LNCAP (cell line): ENCODE data around the gene IER5.

Experiments
- TF ChIP-seq, protein P1 (sequence below): fragments of 450-650 bp; IDR thresholded peaks from 2 replicates; pipeline ENCODE4 v1.5.1; 2017; ENCODE audit warnings: mild to moderate bottlenecking

Gene IER5

DNA sequence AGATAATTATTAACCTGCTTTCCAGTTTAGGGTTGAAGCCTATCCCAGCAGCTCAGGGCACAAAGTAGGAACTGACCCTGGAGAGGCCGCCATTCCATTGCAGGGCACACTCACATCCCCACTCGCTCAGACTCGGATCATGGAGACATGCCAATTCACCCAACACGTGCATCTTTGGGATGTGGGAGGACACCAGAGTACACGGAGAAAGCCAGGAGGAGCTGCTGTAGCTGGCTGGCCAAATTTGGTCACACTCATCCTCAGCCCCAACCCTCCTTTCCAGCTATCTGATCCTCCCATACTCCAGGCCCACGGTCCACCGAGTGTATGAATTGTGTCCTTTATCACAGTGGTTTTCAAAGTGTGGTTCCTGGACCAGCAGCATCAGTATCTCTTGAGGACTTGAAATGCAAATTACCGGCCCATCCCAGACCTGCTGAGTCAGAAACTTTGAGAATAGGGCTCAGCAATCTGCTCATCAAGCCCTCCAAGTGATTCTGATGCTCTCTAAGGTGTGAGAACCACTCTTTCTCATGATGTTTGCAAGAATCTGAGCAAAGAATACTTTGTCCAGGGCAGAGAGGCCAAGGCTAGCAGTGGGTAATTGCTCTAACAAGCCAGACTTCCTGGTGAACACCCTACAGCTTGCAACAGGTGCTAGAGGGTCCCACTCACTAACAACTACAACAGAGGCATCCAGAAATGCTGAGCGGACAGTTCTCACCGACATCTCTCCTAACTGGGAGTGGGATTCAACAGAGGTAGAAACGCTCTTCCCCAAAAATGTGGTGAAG lies 26.3 kb downstream of the IER5 start:
- TF ChIP-seq, protein P1, sequence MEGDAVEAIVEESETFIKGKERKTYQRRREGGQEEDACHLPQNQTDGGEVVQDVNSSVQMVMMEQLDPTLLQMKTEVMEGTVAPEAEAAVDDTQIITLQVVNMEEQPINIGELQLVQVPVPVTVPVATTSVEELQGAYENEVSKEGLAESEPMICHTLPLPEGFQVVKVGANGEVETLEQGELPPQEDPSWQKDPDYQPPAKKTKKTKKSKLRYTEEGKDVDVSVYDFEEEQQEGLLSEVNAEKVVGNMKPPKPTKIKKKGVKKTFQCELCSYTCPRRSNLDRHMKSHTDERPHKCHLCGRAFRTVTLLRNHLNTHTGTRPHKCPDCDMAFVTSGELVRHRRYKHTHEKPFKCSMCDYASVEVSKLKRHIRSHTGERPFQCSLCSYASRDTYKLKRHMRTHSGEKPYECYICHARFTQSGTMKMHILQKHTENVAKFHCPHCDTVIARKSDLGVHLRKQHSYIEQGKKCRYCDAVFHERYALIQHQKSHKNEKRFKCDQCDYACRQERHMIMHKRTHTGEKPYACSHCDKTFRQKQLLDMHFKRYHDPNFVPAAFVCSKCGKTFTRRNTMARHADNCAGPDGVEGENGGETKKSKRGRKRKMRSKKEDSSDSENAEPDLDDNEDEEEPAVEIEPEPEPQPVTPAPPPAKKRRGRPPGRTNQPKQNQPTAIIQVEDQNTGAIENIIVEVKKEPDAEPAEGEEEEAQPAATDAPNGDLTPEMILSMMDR = no peak

DNA sequence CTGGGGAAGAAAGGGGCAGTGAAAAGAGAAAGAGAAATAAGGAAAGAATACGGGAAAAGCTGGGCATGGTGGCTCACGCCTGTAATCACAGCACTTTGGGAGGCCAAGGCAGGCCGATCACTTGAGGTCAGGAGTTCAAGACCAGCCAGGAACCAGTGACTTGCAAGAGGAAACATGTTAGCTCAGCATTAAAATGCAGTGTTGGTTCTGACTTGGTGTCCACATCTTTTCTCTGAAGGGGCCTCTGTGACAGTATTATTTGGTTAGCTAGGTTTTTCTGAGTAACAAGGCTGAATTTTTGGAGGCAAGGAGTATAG lies 26.8 kb downstream of the IER5 start:
- TF ChIP-seq, protein P1 = no peak

DNA sequence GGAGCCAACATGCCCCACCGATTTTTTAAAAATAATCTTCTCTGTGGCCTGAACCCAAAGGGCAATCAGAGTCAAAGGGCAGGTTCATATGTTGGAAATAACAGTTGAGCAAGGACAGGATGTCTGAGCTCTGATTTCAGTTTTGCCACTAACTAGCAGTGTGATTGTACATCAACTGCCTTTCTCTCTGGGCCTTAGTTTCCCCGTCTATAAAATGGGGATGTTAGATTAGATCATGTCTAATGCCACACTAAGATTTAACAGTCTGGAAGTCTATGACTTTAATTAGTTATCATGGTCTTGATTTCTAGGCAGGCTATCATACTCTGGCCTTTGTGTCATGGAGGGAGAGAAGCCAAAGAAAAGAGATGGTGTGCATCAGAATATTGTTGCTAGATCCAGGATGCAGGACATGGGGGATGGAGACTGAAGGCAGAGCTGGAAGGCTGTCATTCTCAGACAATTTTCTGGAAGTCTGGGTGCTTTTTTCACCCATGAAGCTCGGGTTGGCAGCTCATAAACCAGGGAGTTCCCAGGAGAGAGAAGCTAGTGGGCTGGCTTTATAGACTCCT lies 28.4 kb downstream of the IER5 start:
- TF ChIP-seq, protein P1 = no peak

DNA sequence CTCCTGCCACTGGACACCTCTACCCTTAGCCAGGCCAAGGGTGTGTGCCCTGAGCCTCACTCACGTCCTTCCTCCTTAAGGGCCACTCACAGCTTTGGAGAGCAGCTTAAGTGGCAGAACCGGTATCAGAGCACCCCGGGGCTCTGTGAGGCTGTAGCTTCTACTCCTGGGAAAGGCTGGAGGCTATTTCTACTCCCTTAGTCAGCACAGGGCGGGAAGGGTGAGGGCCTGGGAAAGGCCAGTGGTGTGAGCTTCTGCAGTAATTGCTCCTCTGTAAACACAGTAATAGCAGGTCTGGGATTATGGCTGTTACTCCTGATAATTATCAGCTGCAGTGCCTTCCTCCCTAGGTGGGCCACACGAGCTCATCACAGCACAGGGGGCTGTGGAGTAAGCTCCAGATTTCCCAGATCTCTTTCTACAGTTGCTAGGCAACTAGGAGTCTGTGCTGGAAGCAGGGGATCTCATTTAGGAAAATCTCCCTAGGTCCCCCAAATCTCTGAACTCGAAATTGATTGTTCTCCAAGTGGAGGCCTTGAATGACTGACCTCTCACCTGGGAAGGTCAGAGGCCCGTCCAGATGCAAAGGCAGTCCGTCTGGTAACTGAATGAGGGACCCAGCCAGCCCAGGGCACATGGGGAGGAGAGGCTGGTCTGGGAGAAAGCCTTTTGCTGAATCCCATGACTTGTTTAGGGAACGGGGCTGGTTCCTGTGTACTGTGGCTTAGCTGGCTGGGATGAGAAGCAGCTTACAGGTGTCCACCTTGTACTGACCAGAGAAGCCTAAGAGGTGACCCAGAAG lies 29.3 kb downstream of the IER5 start:
- TF ChIP-seq, protein P1 = no peak

DNA sequence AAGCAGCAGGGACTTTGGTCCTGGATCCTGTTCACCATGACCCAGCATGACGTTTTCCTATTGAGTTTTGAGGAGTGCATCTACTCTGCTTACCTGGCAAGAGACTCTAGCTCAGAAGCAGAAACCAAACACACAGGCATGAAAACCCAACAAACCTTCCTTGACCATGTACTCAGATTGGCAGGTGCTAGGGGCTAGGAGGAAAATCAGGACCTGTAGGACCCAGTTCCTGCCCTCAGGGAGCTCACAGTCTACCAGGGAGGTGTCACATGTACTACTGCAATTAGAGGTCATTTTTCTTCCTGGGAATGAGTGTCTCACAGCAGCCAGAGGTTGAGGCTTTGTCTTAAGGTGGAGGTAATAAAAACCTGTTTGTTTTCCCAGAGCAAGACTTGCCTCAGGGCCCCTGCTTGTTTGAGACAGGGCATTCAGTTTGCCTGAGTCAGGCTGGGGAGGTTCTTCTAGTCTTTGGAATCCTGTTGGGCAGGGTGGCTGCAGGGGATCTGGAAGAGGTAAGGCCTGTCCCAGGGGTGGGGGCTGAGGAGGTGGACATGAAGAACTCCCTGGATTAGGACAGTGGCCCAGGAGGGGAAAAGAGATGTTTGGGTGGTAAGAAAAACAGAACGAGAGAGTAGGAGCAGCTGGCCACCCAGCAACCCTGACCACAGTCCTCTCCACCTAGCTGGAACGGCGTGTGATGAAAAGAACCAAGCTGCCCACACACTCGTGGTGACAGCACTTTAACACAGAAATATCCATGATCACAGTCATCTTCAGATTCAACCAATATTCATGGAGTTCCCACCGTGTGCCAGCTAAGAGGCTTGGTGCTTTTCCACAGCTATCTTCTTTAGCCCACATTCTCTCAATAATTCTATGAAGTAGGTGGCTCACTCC lies 30.8 kb downstream of the IER5 start:
- TF ChIP-seq, protein P1 = no peak

DNA sequence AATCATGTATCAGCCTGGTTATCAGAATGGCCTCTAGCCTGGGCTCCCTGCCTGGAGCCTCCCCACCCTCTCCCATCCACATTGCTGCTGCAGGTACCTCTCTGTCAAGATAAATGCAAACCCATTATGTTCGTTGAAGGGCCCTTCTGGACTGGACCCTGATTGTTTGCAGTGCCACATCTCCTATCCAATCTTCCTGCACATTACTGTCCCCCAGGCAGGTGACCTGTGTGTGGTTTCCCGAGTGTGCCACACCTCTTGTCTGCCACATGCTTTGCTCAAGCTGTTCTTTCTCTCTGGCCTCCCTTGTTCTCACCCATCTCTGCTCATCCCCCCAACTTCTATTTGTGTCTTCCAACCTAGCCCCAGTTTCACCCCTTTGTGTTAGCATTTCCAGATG lies 32.4 kb downstream of the IER5 start:
- TF ChIP-seq, protein P1 = no peak

DNA sequence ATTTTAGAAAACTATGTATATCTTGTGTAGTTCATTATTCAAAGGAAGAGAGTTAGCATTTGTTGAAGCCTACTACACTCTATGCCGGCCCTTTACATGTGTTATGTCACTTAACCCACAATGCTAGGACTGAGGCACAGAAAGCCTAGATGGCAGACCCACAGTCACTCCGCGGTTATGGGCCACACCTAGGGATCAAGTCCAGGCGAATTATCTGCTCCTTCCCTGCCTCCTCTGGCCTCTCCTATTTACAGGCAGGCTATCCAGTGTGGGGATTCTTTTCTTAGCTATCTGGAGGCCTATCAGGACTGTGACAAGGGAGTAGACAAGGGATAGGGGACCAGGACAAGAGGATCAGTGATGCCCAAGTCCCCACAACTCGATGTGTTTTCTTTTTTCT lies 33.0 kb downstream of the IER5 start:
- TF ChIP-seq, protein P1 = no peak
